SK-MEL-5 (cell line): ENCODE measurements around the gene PKP4. TPM values are rescaled to one million over a fixed set of nuclear protein-coding genes. Genes with fewer than 3 reads are reported as not detected.

Experiments used
- DNase-seq: peaks from one replicate; pipeline ENCODE4 v3.0.0-alpha.2; 2016; ENCODE audit warnings: low read depth, low spot score
- in situ Hi-C: cut with HindIII; loops from 2 replicates; pipeline ENCODE4 v1.10.0; 2016; ENCODE audit warnings: low sequenced_read_pairs, high pct_unique_total_duplicates, low pct_unique_long_range_greater_than_20kb
- total RNA-seq: library from RNA; depleted of rRNA; stranded (reverse); fragments of >200 nt; shearing (Covaris generic); gene quantifications from 2 replicates; pipeline ENCODE4 v1.2.3, GENCODE V29; 2014

Gene PKP4
- total RNA-seq, 1 experiment from 2014 or later = 16.7 TPM

DNA sequence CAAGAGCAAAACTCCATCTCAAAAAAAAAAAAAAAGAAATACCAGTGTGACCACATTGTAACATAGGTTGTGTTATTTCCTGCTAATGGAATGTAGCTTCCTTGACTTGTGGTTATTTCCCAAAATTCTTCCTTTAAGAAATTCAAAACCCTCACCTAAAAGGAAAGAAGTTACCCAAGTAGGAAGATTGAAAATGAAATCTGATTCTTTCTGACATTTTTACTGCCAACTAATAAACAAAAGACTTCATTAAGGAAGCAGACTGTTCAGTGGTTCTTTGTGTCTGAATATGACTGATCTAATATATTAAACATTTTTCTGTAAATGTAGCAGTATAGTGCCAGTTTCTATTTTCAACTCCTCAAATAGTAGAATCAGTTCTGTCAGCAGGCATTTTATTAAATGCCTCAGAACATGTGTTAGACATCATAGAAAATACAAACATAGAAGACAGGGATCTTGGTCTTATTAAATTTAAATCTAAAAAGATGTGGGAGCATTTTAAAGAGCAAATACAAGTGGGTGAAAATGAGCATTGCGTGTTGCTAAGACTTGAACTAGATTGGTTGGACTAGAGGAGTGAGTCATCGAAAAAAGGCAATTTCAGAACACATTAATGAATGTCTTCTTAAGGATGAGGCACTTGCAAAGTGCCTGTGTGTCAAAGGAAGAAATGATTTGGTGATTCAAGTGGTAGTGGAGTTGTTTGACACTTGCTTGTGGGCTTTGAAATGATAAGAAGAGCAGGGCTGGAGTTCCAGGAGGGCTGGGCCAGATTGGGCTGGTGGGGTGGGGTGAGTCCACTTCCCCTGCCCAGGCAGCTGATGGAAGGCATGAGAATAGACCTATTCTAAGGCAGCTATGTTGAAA lies 53.4 kb downstream of the PKP4 start:
- DNase-seq = no peak
- in situ Hi-C loops = no loop called here

DNA sequence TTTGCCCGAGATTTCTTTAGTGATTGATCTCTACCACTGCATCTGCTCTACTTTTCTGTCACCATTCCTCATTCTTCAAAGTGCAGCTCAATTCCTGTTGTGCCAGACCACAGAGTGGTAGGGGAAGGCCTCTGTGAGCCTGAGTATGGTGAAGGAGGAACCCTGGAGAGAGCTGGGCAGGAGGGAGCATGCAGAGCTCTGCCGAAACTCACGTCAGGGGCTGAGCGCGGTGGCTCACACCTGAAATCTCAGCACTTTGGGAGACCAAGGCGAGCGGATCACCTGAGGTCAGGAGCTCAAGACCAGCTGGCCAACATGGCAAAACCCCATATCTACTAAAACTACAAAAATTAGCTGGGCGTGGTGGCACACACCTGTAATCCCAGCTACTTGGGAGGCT lies 54.1 kb downstream of the PKP4 start:
- DNase-seq = no peak
- in situ Hi-C loops = no loop called here

DNA sequence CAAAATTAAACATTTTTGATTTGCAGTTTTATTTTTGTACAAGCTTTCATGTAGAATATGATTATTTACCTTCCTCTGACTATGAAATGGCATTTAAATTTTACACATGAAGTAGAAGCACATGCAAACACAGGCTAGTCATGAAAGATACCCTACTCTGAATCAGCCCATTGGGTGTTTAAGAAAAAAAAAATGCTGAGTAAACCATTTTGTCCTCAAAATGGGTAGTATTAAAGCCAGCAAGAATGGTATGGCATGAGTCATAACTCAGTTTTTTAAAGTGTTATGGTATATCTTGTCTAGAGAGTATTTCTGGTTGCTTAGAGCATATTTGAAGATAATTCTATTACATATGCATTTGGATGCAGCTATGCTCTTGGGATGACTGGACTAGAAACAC lies 55.0 kb downstream of the PKP4 start:
- no peak for DNase-seq
- in situ Hi-C loops = no loop called here

DNA sequence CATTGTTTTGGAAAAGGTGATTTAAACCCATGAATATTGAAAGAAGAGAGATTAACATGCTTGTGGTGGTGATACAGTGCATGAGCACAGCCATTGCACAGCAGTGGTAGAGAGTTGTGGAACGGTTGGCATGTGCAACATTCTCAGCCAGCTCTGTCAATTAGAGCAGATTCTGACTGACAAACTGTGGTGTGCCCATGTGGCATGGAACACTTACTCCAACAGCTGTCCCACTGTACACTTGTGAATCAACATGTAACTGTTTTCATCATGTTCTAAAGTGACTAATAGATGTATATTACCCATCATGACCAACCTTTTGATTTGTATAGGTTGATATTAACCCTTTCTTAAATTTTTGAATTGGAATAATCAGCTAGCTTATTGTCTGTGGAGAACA lies 55.6 kb downstream of the PKP4 start:
- DNase-seq = no peak
- in situ Hi-C loops = no loop called here

DNA sequence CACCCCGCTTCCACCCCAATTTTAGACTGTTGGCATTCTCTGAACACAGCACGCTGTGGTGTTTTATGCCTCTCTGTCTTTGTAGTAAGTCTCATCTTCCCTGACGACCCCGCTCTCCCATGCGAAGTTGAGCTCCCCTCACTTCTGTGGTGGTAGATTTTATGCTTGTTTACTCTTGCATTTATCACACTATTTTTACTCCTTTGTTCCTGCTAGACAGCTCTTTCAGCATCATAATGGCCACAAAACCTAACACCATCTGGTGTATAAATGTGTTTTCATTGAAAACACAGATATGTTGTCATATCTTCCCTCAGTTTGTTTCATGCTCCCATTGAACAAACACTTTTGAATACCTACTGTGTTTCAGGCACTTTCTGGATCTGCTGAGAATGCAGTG lies 57.1 kb downstream of the PKP4 start:
- in situ Hi-C loops = no loop called here
- no peak for DNase-seq

DNA sequence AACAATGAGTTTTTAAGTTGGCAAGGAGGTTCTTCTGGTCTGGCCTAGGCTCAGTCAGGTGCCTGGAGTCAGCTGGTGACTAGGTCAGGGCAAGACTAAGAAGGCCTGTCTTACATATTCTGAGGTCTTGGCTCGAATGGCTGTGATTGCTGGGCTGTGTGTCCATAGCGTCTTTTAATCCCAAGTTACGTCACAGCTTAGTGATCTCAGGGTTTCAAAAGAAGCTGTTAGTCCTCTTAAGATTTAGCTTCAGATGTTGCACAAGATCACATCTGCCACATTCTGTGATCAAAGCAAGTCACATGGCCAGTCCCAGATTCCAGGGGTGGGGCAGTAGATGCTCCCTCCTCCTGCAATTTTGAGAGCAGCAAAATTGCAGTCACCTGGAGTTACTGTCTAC lies 61.3 kb downstream of the PKP4 start:
- peak; percentile 12 for DNase-seq
- in situ Hi-C loops = no loop called here

DNA sequence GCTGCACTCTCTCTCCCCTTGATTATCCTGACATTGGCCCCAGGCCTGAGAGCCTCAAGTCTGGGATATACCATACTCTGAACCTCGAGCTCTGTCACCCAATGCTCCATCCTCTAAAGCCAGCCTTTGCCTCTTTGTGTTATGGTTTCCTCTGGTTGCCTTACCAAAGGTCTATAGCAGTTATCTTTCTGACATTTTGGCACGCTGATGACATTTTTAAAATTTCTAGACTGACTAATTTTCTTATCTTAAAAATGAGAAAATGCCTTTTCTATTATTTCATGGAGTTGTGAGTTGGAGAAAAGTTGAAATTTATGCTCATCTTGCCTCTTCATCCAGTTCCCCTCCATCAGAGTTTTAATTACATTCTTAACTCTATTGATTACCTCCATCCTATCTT lies 62.7 kb downstream of the PKP4 start:
- in situ Hi-C loops = no loop called here
- DNase-seq = no peak

DNA sequence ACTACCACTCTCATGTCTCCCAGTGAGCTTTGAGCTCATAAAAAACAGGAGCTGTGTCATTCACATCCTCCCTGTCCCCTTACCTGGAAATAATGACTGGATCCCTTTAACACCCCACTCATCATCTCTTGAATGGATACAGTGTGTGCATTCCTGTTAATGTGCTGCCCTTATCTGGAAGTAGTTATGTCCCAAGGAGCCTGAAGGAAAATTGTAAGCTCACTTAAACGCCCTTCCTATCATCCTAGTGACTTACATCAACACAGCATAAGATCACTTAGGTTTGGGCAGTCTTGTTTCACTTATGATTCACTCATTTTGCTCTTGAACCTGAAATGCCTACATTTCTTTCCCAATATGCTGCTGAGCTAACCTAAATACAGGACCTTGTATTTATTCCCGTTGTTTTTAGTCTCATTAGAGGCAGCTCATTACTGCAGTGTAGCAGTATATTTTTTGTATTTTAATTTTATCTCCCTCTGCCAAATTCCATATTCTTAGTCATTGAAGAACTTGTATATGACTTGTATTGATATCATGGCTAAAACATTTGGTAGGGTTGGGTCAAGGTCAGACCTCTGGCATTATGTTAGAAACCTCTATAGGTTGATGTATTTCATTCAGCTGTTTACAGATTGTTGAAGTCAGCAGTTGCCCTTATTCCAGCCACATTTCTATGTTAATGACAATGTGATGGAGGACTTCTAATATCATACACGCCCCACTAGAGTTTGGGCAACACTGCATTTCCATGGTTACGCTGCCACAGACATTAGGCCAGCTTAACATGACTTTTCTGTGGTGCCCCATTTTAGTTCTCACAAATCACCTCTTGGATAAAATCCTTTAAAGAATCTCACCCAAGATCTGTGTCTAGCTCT lies 72.9 kb downstream of the PKP4 start:
- in situ Hi-C loops = no loop called here

DNA sequence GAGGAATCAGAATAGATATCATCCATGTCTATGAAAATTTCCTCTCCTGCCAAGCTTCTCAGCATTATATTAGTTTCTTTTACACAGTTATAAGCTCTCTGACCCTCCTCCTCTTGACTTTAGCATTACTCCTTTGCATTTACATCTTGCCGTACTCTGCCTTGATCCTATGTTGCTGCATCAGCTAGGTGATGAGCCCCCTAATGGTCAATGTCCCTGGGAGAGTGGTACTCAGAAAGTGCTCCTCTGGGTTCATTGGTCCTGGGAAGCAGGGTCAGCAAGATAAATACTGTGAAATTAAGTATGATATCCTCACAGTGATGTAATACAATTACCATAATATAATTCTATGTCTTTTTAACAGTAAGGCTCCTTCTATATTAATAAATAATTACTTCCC lies 74.1 kb downstream of the PKP4 start:
- DNase-seq = no peak
- in situ Hi-C loops = no loop called here

More for the DNA sequence above, 72.9 kb downstream of the PKP4 start:
- peak; percentile 22 for DNase-seq

DNA sequence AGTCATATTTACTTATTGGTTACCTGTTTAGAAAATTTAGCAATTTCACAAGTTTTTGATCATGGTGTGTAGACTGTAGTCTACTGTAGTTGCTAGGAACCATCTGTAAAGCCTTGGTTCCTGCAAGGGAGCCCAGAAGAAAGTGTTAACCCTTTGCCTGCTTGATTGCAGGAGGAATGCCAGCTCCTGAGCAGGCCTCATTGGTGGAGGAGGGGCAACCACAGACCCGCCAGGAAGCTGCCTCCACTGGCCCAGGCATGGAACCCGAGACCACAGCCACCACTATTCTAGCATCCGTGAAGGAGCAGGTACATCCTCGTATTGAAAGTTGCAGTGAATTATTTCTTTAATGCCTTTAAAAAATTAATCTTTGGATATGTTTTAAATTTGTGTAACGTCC lies 76.3 kb downstream of the PKP4 start:
- no peak for DNase-seq
- in situ Hi-C loops = no loop called here

DNA sequence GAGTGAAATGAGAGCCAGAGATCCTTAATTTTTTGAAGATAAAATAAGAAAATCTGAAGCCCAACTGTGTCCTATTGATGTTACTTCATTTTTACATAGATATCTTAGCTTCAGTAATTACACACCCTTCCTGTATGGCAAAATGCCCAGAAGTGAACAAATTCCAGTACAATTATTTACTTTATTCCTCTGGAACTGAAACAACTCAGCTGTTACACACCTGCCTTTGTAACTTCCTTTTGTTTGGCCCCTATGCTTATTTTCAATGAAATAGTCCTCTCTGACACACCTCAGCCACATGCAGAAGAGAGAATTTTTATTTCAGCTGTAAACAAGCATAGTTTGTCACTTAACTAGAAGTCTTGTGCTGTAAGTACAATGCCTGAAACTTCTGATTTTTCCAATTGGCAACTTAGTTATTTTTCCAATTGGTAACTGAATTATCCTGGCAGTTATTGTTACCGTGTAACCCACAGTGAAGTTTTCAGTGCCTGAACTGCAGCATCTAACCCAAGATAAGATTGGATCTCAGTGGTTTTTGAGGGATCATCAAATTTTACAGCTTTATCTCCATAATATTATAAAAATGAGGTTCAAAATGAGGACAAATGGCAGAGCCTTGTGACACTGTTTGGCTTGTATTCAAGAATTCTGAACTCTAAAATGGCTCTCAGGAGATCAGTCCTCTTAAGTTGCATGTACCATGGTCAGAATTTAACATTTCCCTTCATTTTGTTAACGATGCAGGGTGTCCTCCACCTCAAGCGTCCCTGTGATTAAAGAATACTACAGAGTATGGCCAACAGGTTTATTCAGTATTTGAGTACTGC lies 82.6 kb downstream of the PKP4 start:
- DNase-seq = peak; percentile 34
- in situ Hi-C loops = no loop called here

DNA sequence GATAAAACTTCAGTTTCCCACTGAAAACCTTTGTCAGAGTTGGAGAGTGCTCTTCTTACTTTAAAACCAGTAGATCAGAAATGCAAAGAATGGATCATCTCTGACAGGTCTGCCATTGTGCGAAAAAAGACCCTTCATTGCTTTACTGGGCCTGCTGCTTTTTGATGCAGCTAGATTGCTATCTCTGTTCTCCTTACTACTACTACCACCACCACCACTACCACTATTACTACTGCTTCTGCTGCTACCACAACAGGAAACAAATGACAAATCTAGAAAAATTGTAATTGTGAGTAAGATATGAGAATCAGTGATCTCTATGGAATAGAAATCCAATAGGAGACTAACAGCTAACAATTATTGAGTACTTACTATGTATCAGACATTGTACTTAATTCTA lies 85.8 kb downstream of the PKP4 start:
- DNase-seq = no peak
- in situ Hi-C loops = no loop called here

DNA sequence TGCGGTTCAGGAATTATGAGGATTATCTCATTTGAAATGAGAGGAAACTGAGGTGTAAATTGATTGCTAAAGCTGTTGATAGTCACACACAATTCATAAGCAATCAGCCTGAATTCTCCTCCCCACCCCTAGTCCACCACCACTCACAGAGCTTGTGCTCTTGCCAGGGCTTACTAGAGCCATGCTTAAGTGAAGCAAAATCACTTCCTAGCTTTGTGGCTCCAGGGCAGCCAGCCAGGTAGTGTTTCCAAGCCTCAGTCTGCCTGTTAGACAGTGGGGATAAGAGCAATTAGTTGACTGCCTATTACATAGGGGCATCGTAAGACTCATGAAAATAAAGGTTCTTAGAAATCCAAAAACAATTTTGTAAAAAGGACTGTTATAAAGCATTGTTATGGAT lies 87.2 kb downstream of the PKP4 start:
- in situ Hi-C loops = no loop called here
- no peak for DNase-seq

DNA sequence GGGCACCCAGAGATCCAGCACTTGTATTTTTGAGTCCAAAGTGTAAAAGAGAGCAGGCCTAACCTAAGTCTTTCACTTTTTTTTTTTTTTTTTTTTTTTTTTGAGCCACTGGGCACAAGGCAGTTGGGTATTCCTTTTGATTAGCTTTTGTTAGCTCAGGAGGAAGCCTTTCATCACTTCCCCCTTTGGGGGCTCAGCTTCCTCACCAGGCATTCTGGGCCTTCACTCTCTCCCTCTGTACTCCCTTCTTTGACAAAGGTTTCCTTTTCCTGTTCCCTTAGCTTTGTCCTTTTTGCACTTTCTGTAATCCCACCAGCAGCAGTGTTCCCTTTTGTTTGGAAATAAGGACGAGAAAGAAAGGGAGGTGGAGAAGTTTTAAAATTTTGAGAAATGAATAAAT lies 88.2 kb downstream of the PKP4 start:
- in situ Hi-C loops = no loop called here
- no peak for DNase-seq

DNA sequence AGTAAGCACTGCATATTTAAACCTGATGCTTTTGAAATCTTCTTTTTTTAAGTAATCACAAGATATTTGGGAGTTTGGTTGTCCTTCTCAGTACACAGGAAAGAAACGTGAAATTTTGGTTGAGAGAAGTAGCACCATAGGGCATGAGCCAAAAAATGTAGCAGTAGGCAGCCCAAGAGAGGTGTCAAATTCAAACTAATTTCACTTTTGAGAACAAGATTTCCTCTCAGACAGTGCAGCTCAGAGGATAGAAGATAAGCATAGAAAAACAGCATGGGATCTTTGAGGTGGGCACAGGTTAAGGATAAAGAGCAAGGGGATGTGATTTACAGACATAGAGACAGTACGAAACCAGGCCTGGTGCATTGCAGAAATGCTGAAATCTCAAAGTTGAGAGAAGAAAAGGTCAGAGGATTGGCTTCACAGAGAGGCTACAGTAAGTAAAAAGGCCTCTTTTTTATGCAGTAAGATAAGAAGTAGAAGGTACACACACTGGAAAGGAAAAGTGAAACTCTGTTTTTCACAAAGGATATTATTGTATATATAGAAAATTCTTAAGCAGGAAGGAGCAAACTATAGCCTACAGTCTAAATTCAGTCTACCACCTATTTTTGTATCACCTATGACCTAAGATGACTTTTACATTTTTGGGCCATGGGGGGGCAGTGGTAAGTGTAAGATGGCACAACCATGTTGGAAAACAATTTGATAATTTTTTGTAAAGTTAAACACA lies 89.8 kb downstream of the PKP4 start:
- peak; percentile 25 for DNase-seq
- in situ Hi-C loops = no loop called here

DNA sequence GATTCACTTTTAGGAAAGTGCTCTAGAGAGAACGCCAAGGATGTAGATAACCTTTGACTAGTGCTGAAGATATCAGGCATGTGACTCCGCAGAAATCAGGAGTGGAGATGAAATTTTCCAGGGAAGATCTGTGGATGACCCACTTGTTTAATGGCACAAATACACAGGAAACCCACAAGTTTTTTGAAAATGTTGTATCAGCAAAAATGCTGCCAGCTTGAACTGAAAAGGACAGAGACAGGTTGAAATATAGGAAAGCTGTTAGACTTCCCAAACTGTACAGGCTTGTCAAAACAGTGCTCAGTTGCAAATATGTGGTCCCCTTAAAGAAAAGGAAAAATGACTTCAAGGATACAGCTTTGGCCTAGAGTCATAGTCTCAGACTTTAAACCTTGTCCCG lies 96.5 kb downstream of the PKP4 start:
- DNase-seq = no peak
- in situ Hi-C loops = no loop called here

DNA sequence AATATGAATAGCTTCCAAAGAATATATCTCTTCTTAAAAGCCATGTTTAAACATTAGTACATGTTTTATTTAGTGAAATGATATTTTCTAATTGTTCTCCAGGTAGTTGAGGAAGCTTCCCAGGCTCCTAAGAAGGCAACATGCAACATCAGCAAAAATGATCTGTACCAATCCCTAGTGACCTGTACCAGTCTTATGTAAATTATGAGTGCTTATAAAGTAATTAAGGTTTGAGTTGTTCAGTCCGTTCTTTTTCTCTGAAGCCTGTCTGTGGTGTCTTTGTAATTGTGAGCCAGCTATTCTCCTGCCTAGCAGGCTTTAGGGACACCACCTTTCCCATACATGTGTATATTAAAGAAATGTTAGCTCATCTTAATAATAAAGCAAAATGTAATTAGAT lies 98.2 kb downstream of the PKP4 start:
- in situ Hi-C loops = no loop called here
- no peak for DNase-seq
